Measurements from ENCODE around the gene DIP2C. TPM values are rescaled to one million over a fixed set of nuclear protein-coding genes. Genes with fewer than 3 reads are reported as not detected.
"Not testable (repeated sequence)": the region's sequence is repeated elsewhere in the genome, so short reads cannot be mapped to it uniquely, and the experiment has no call there.

The DIP2C gene
- total and polyA plus RNA-seq, 2 donors (not counting 1 experiment from before 2014, with no cell fraction given) = 1.3 to 1.9 TPM

GRCh38 chr10:633279-634245 is 55.9 kb downstream of the DIP2C start:
- no peak overlapping the region for H2AFZ ChIP-seq (ENCODE audit: insufficient read depth, low read depth, low read length, poor library complexity, severe bottlenecking)
- Mint-ChIP-seq H3K27me3 (peaks cover 26% of the 10 kb centered on the region), H3K27ac (no peak overlapping the region), H3K9me3 (ENCODE audit: insufficient read depth) (no peaks in the 10 kb centered on the region), H3K4me1 (no peaks in the 10 kb centered on the region), H3K4me3 (no peak overlapping the region)
- no peaks in the 10 kb centered on the region for H3K36me3 ChIP-seq (replicated peaks in 1 of 2; ENCODE audit: control extremely low read depth in 1 of 2, control insufficient read depth in 1 of 2, extremely low read depth in 1 of 2, insufficient read depth in 2 of 2, low read length in 1 of 2)
- peaks cover 0 to 6% (median 0%) of the 10 kb centered on the region in 3 donors for H3K9me3 ChIP-seq (ENCODE audit: control extremely low read depth in 1 of 3, control insufficient read depth in 2 of 3, insufficient read depth in 1 of 3, low read length in 2 of 3)
- ATAC-seq (ENCODE audit: low read depth) (no peak), DNase-seq (no peak)
- WGBS (ENCODE audit: insufficient coverage) = 97% methylated on average over 39 of the region's 39 CpGs
- H3K27me3 ChIP-seq (replicated peaks in 1 of 4; ENCODE audit: control extremely low read depth in 1 of 4, control insufficient read depth in 3 of 4, insufficient read depth in 4 of 4, low read length in 3 of 4) = peaks cover 0 to 18% (median 0%) of the 10 kb centered on the region in 4 experiments
- H3K4me3 ChIP-seq (ENCODE audit: control extremely low read depth in 1 of 5, extremely low read depth in 1 of 5, insufficient read depth in 1 of 5, low read depth in 2 of 5, low read length in 4 of 5) = no peak overlapping the region
- ChIA-PET POLR2A (no interaction called here), CTCF (no interaction called here)
- no peaks in the 10 kb centered on the region for H4K20me1 ChIP-seq (ENCODE audit: control insufficient read depth, insufficient read depth, low read length, poor library complexity, severe bottlenecking)
- H3K4me1 ChIP-seq (ENCODE audit: control insufficient read depth in 2 of 2, insufficient read depth in 2 of 2, low read length in 2 of 2) = no peaks in the 10 kb centered on the region
- no peak overlapping the region for H3K27ac ChIP-seq (ENCODE audit: low read length in 2 of 2)
- no peak overlapping the region for H3K9ac ChIP-seq (ENCODE audit: low read length)
- intact Hi-C loops (cut with micrococcal nuclease) = no loop called here
- no peak for TF ChIP-seq EZH2 (IDR thresholded peaks at IDR 0.05; ENCODE audit: borderline replicate concordance, insufficient read depth, low read depth, low read length, poor library complexity, severe bottlenecking)
- TF ChIP-seq CTCF (IDR thresholded peaks at IDR 0.05) = no peak
- no peaks in the 10 kb centered on the region for H3K79me2 ChIP-seq (ENCODE audit: control insufficient read depth, insufficient read depth, low read length)
- no peak overlapping the region for H3K4me2 ChIP-seq (replicated peaks; ENCODE audit: low read depth, low read length, poor library complexity, severe bottlenecking)

GRCh38 chr10:632807-633177 is 56.7 kb downstream of the DIP2C start:
- intact Hi-C loops (cut with micrococcal nuclease); H3K4me3 ChIP-seq (ENCODE audit: control extremely low read depth in 1 of 5, extremely low read depth in 1 of 5, insufficient read depth in 1 of 5, low read depth in 2 of 5, low read length in 4 of 5); H3K27ac ChIP-seq (ENCODE audit: low read length in 2 of 2); H3K9me3 Mint-ChIP-seq (ENCODE audit: insufficient read depth); H3K4me2 ChIP-seq (replicated peaks; ENCODE audit: low read depth, low read length, poor library complexity, severe bottlenecking); H3K4me1 Mint-ChIP-seq; H2AFZ ChIP-seq (ENCODE audit: insufficient read depth, low read depth, low read length, poor library complexity, severe bottlenecking); H3K36me3 ChIP-seq (replicated peaks in 1 of 2; ENCODE audit: control extremely low read depth in 1 of 2, control insufficient read depth in 1 of 2, extremely low read depth in 1 of 2, insufficient read depth in 2 of 2, low read length in 1 of 2); CTCF ChIA-PET; H3K9ac ChIP-seq (ENCODE audit: low read length); H3K9me3 ChIP-seq (ENCODE audit: control extremely low read depth in 1 of 3, control insufficient read depth in 2 of 3, insufficient read depth in 1 of 3, low read length in 2 of 3); H3K4me3 Mint-ChIP-seq; POLR2A ChIA-PET; H3K4me1 ChIP-seq (ENCODE audit: control insufficient read depth in 2 of 2, insufficient read depth in 2 of 2, low read length in 2 of 2); H3K27ac Mint-ChIP-seq; ATAC-seq (ENCODE audit: low read depth); DNase-seq; H3K79me2 ChIP-seq (ENCODE audit: control insufficient read depth, insufficient read depth, low read length); H4K20me1 ChIP-seq (ENCODE audit: control insufficient read depth, insufficient read depth, low read length, poor library complexity, severe bottlenecking): not testable (repeated sequence)
- peaks cover 32% of the 10 kb centered on the region for H3K27me3 Mint-ChIP-seq
- peaks cover 0 to 17% (median 0%) of the 10 kb centered on the region in 4 experiments for H3K27me3 ChIP-seq (replicated peaks in 1 of 4; ENCODE audit: control extremely low read depth in 1 of 4, control insufficient read depth in 3 of 4, insufficient read depth in 4 of 4, low read length in 3 of 4)
- 97% methylated on average over 12 of the region's 21 CpGs for WGBS (ENCODE audit: insufficient coverage)

GRCh38 chr10:632155-632806 is 57.2 kb downstream of the DIP2C start:
- H3K4me1 ChIP-seq (ENCODE audit: control insufficient read depth in 2 of 2, insufficient read depth in 2 of 2, low read length in 2 of 2); DNase-seq; H3K27ac Mint-ChIP-seq; H3K79me2 ChIP-seq (ENCODE audit: control insufficient read depth, insufficient read depth, low read length); H3K4me3 Mint-ChIP-seq; H3K27ac ChIP-seq (ENCODE audit: low read length in 2 of 2); H3K4me1 Mint-ChIP-seq; CTCF ChIA-PET; intact Hi-C loops (cut with micrococcal nuclease); H3K9me3 Mint-ChIP-seq (ENCODE audit: insufficient read depth); POLR2A ChIA-PET; H3K4me2 ChIP-seq (replicated peaks; ENCODE audit: low read depth, low read length, poor library complexity, severe bottlenecking); H4K20me1 ChIP-seq (ENCODE audit: control insufficient read depth, insufficient read depth, low read length, poor library complexity, severe bottlenecking); H3K9ac ChIP-seq (ENCODE audit: low read length); H3K36me3 ChIP-seq (replicated peaks in 1 of 2; ENCODE audit: control extremely low read depth in 1 of 2, control insufficient read depth in 1 of 2, extremely low read depth in 1 of 2, insufficient read depth in 2 of 2, low read length in 1 of 2); H3K9me3 ChIP-seq (ENCODE audit: control extremely low read depth in 1 of 3, control insufficient read depth in 2 of 3, insufficient read depth in 1 of 3, low read length in 2 of 3); H2AFZ ChIP-seq (ENCODE audit: insufficient read depth, low read depth, low read length, poor library complexity, severe bottlenecking); ATAC-seq (ENCODE audit: low read depth); H3K4me3 ChIP-seq (ENCODE audit: control extremely low read depth in 1 of 5, extremely low read depth in 1 of 5, insufficient read depth in 1 of 5, low read depth in 2 of 5, low read length in 4 of 5): not testable (repeated sequence)
- WGBS (ENCODE audit: insufficient coverage) = 98% methylated on average over 11 of the region's 51 CpGs
- H3K27me3 ChIP-seq (replicated peaks in 1 of 4; ENCODE audit: control extremely low read depth in 1 of 4, control insufficient read depth in 3 of 4, insufficient read depth in 4 of 4, low read length in 3 of 4) = peaks cover 0 to 13% (median 0%) of the 10 kb centered on the region in 4 experiments
- peaks cover 33% of the 10 kb centered on the region for H3K27me3 Mint-ChIP-seq
